GM18861 (cell line): ENCODE measurements around the gene RAB44.
"Not testable (repeated sequence)": the region's sequence is repeated elsewhere in the genome, so short reads cannot be mapped to it uniquely, and the experiment has no call there.

ENCODE experiments used
- ATAC-seq: cut with Tn5 transposase; IDR thresholded peaks from one replicate; pipeline ENCODE4 v1.9.1; 2021; ENCODE audit not compliant: unreplicated experiment

Gene RAB44

GRCh38 chr6:36686668-36687513, 10.7 kb upstream of the RAB44 start:
- ATAC-seq = no peak

GRCh38 chr6:36688063-36688738, 9.4 kb upstream of the RAB44 start:
- no peak for ATAC-seq

- no peak for ATAC-seq
These were observed 8.9 kb upstream of the RAB44 start for GRCh38 chr6:36688739-36689075.

- ATAC-seq = no peak
These were observed 6.6 kb upstream of the RAB44 start for GRCh38 chr6:36691011-36691410.

- ATAC-seq = no peak
These were observed 6.0 kb upstream of the RAB44 start for GRCh38 chr6:36691612-36692011.

GRCh38 chr6:36692220-36692619, 5.4 kb upstream of the RAB44 start:
- ATAC-seq = no peak

- ATAC-seq = no peak
These were observed 4.5 kb upstream of the RAB44 start for GRCh38 chr6:36692861-36693702.

- ATAC-seq = no peak
These were observed 3.0 kb upstream of the RAB44 start for GRCh38 chr6:36694616-36695015.

GRCh38 chr6:36695414-36695813, 2.2 kb upstream of the RAB44 start:
- ATAC-seq = no peak

- ATAC-seq = no peak
These were observed 570 bp downstream of the RAB44 start for GRCh38 chr6:36698196-36698595.

- no peak for ATAC-seq
These were observed 1.2 kb downstream of the RAB44 start for GRCh38 chr6:36698871-36699271.

- no peak for ATAC-seq
These were observed 1.7 kb downstream of the RAB44 start for GRCh38 chr6:36699348-36699747.

- ATAC-seq = no peak
These were observed 2.6 kb downstream of the RAB44 start for GRCh38 chr6:36700071-36700812.

GRCh38 chr6:36700831-36701230, 3.2 kb downstream of the RAB44 start:
- ATAC-seq = no peak

- no peak for ATAC-seq
These were observed 3.9 kb downstream of the RAB44 start for GRCh38 chr6:36701401-36701991.

- no peak for ATAC-seq
These were observed 5.0 kb downstream of the RAB44 start for GRCh38 chr6:36702656-36703055.

GRCh38 chr6:36703081-36703606, 5.5 kb downstream of the RAB44 start:
- no peak for ATAC-seq

GRCh38 chr6:36703982-36704381, 6.4 kb downstream of the RAB44 start:
- ATAC-seq = no peak

GRCh38 chr6:36704961-36705577, 7.4 kb downstream of the RAB44 start:
- ATAC-seq = not testable (repeated sequence)

- ATAC-seq = no peak
These were observed 8.7 kb downstream of the RAB44 start for GRCh38 chr6:36706339-36706738.
